Suppressor macrophage treated with lipopolysaccharide for 4 hours (primary cell): ENCODE data around the gene USP17L19.
"Not testable (repeated sequence)": the region's sequence is repeated elsewhere in the genome, so short reads cannot be mapped to it uniquely, and the experiment has no call there.

Source experiments
- DNase-seq: peaks from one replicate; pipeline ENCODE4 v3.0.0-alpha.2; 2020

Gene USP17L19, protein sequence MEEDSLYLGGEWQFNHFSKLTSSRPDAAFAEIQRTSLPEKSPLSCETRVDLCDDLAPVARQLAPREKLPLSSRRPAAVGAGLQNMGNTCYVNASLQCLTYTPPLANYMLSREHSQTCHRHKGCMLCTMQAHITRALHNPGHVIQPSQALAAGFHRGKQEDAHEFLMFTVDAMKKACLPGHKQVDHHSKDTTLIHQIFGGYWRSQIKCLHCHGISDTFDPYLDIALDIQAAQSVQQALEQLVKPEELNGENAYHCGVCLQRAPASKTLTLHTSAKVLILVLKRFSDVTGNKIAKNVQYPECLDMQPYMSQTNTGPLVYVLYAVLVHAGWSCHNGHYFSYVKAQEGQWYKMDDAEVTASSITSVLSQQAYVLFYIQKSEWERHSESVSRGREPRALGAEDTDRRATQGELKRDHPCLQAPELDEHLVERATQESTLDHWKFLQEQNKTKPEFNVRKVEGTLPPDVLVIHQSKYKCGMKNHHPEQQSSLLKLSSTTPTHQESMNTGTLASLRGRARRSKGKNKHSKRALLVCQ

DNA sequence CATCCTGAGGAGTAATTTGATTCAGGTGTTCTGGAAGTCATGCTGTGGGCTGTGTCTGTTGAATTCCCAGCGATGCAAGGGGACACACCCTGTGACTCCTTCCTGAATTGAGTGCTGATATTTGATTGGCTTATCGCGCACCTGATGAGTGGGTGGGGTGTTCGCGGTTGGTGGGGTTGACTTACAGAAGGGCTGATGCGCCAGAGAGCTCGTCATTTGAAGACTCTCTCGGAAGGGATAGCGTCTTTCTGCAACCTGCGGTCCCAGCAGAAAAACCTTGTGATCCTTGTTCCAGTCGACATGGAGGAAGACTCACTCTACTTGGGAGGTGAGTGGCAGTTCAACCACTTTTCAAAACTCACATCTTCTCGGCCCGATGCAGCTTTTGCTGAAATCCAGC lies at the start of gene USP17L19:
USP17L19 (plus strand) TSS at position 301 of the 400 bp plus-strand sequence; CDS start at position 301, 0 bp downstream.
- not testable (repeated sequence) for DNase-seq

GRCh38 chr4:9210357-9210756 lies 42.8 kb upstream of the USP17L19 start, which contains the start of gene USP17L10:
TSS of gene USP17L10 (plus strand) at chr4:9210657. CDS start at chr4:9210657, 0 bp downstream.
- DNase-seq, result not testable (repeated sequence)

DNA sequence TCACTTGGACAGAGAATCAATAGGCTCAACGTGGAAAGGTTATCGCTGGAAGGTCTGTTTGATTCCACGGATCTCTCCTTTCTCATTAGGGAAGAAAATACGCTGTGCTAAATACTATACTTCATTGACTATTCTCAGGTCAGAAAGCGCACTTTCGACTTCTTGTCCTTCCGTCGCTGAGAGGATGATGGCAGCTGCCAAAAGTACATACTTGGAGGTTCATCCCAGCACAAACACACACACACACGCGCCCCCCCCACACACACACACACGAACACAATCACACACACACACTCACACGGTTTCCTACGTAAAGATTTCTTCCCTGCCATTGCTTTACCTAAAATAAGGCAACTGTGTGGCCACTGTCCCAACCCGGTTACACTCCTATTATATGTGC lies 38.5 kb upstream of the USP17L19 start:
- DNase-seq, result not testable (repeated sequence)

- not testable (repeated sequence) for DNase-seq
Measured at GRCh38 chr4:9215105-9215504, 38.1 kb upstream of the USP17L19 start, which contains the start of gene USP17L11. TSS of gene USP17L11 (plus strand) at chr4:9215405. CDS start at chr4:9215405, 0 bp downstream.

- DNase-seq, result not testable (repeated sequence)
Measured at GRCh38 chr4:9219852-9220251, 33.3 kb upstream of the USP17L19 start, which contains the start of gene USP17L12. TSS of gene USP17L12 (plus strand) at chr4:9220152. CDS start at chr4:9220152, 0 bp downstream.

DNA sequence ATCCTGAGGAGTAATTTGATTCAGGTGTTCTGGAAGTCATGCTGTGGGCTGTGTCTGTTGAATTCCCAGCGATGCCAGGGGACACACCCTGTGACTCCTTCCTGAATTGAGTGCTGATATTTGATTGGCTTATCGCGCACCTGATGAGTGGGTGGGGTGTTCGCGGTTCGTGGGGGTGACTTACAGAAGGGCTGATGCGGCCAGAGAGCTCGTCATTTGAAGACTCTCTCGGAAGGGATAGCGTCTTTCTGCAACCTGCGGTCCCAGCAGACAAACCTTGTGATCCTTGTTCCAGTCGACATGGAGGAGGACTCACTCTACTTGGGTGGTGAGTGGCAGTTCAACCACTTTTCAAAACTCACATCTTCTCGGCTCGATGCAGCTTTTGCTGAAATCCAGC lies 28.6 kb upstream of the USP17L19 start, which contains the start of gene USP17L13:
USP17L13 (plus strand) TSS at position 301 of the 400 bp plus-strand sequence; CDS start at position 301, 0 bp downstream.
- not testable (repeated sequence) for DNase-seq

DNA sequence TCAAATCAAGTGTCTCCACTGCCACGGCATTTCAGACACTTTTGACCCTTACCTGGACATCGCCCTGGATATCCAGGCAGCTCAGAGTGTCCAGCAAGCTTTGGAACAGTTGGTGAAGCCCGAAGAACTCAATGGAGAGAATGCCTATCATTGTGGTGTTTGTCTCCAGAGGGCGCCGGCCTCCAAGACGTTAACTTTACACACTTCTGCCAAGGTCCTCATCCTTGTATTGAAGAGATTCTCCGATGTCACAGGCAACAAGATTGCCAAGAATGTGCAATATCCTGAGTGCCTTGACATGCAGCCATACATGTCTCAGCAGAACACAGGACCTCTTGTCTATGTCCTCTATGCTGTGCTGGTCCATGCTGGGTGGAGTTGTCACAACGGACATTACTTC lies 22.9 kb upstream of the USP17L19 start:
- DNase-seq, result not testable (repeated sequence)

- not testable (repeated sequence) for DNase-seq
Measured at GRCh38 chr4:9234085-9234484, 19.1 kb upstream of the USP17L19 start, which contains the start of gene USP17L15. TSS of gene USP17L15 (plus strand) at chr4:9234385. CDS start at chr4:9234385, 0 bp downstream.

- not testable (repeated sequence) for DNase-seq
Measured at GRCh38 chr4:9238461-9238860, 14.7 kb upstream of the USP17L19 start.

GRCh38 chr4:9243579-9243978 lies 9.6 kb upstream of the USP17L19 start, which contains the start of gene USP17L17:
TSS of gene USP17L17 (plus strand) at chr4:9243879. CDS start at chr4:9243879, 0 bp downstream.
- DNase-seq, result not testable (repeated sequence)

DNA sequence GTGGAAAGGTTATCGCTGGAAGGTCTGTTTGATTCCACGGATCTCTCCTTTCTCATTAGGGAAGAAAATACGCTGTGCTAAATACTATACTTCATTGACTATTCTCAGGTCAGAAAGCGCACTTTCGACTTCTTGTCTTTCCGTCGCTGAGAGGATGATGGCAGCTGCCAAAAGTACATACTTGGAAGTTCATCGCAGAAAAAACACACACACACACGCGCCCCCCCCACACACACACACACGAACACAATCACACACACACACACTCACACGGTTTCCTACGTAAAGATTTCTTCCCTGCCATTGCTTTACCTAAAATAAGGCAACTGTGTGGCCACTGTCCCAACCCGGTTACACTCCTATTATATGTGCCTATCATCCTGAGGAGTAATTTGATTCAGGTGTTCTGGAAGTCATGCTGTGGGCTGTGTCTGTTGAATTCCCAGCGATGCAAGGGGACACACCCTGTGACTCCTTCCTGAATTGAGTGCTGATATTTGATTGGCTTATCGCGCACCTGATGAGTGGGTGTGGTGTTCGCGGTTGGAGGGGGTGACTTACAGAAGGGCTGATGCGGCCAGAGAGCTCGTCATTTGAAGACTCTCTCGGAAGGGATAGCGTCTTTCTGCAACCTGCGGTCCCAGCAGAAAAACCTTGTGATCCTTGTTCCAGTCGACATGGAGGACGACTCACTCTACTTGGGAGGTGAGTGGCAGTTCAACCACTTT lies 5.1 kb upstream of the USP17L19 start, which contains the start of gene USP17L18:
USP17L18 (plus strand) TSS at position 678 of the 728 bp plus-strand sequence; CDS start at position 678, 0 bp downstream.
- DNase-seq, result not testable (repeated sequence)

- not testable (repeated sequence) for DNase-seq
Measured at GRCh38 chr4:9257824-9258223, 4.6 kb downstream of the USP17L19 start, which contains the start of gene USP17L20. TSS of gene USP17L20 (plus strand) at chr4:9258124. CDS start at chr4:9258124, 0 bp downstream.

DNA sequence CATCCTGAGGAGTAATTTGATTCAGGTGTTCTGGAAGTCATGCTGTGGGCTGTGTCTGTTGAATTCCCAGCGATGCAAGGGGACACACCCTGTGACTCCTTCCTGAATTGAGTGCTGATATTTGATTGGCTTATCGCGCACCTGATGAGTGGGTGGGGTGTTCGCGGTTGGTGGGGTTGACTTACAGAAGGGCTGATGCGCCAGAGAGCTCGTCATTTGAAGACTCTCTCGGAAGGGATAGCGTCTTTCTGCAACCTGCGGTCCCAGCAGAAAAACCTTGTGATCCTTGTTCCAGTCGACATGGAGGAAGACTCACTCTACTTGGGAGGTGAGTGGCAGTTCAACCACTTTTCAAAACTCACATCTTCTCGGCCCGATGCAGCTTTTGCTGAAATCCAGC lies 9.4 kb downstream of the USP17L19 start, which contains the start of gene USP17L21:
USP17L21 (plus strand) TSS at position 301 of the 400 bp plus-strand sequence; CDS start at position 301, 0 bp downstream.
- DNase-seq, result not testable (repeated sequence)

GRCh38 chr4:9267319-9267718 lies 14.1 kb downstream of the USP17L19 start, which contains the start of gene USP17L22:
TSS of gene USP17L22 (plus strand) at chr4:9267619. CDS start at chr4:9267619, 0 bp downstream.
- DNase-seq, result not testable (repeated sequence)

DNA sequence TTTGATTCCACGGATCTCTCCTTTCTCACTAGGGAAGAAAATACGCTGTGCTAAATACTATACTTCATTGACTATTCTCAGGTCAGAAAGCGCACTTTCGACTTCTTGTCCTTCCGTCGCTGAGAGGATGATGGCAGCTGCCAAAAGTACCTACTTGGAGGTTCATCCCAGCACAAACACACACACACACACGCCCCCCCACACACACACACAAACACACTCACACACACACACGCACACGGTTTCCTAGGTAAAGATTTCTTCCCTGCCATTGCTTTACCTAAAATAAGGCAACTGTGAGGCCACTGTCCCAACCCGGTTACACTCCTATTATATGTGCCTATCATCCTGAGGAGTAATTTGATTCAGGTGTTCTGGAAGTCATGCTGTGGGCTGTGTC lies 18.5 kb downstream of the USP17L19 start:
- DNase-seq, result not testable (repeated sequence)
